AG04449 (cell line): ENCODE results near the gene SLC18B1.

Source experiments
- CTCF ChIA-PET: fragments of 350-600 bp; formaldehyde crosslinking; extraction: SDS; loops from one replicate; lab custom pipeline; 2021; ENCODE audit warnings: antibody characterized with exemption; lab: Yijun Ruan, JAX
- POLR2A ChIA-PET: fragments of 400-600, 350-600 bp; formaldehyde crosslinking; extraction: SDS; loops from one replicate; lab custom pipeline; 2020; ENCODE audit warnings: antibody characterized with exemption, inconsistent platforms; lab: Yijun Ruan, JAX
- DNase-seq: peaks from one replicate; pipeline ENCODE4 v3.0.0-alpha.2; 2010; ENCODE audit warnings: low read depth, low spot score
- H3K4me3 ChIP-seq: 2 replicates; pipeline ENCODE4 v1.5.1; 2011; ENCODE audit warnings: low read depth, mild to moderate bottlenecking, control low read depth, low read length
- CTCF ChIP-seq: IDR thresholded peaks from one replicate; pipeline ENCODE4 v1.5.1; 2011; ENCODE audit warnings: mild to moderate bottlenecking, moderate library complexity, low read length, control low read depth, inconsistent platforms; ENCODE audit not compliant: insufficient read depth; ENCODE audit errors: missing control alignments

SLC18B1 gene

GRCh38 chr6:132733283-132733682 lies 65.2 kb downstream of the SLC18B1 start:
- DNase-seq, result no peak
- TF ChIP-seq CTCF, result no peak
- ChIA-PET POLR2A (no interaction called here), CTCF (no interaction called here)
- no peak overlapping the region for H3K4me3 ChIP-seq

- H3K4me3 ChIP-seq, result no peak overlapping the region
- CTCF ChIA-PET, result no interaction called here
- DNase-seq, result no peak
- TF ChIP-seq CTCF, result no peak
- POLR2A ChIA-PET, result no interaction called here
These were observed 67.4 kb downstream of the SLC18B1 start for GRCh38 chr6:132731086-132731485.

DNA sequence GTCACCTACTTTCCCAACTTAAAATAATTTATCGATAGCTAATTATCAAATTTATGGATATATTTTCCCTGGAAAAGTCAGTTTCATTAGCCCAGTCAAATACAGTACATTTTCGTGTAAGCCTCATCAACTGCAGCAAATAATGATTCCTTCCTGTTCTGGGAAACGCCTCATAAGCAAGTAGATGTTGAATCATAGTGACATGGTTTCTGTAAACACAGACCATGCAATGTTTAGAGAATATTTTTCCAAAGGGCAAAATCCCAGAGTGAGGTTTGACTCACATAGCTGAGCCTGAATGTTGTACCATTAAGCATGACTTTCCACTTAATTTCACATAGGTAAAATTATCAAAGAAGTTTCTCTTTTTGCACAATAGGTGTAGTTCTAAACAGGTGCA lies 67.9 kb downstream of the SLC18B1 start:
- ChIA-PET CTCF (no interaction called here), POLR2A (no interaction called here)
- no peak for DNase-seq
- no peak overlapping the region for H3K4me3 ChIP-seq
- no peak for TF ChIP-seq CTCF

GRCh38 chr6:132728616-132729015 lies 69.8 kb downstream of the SLC18B1 start:
- ChIA-PET POLR2A (no interaction called here), CTCF (interaction anchor here (1.9 kb wide), 1 partner anchor 13 kb away, joined by 7 read pairs; no protein-coding TSS in a partner anchor)

DNA sequence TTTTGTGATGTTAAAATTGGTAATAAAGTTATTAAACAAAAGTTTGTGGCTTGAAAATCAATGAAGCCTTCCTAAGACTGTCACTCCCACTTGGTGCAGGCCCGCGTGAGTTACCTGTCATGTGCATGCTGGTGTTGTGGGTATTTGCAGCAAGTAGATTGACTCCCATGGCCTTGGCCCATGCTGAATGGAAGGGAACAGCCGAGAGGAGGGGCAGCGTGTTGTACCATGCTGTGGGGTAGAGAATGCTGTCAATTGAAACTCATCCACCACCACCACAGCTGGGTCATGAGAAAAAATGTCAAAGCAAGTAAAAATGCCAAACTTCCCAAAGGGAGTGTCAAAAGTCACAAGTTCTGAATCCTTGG lies 71.8 kb downstream of the SLC18B1 start:
- POLR2A ChIA-PET, result no interaction called here
- CTCF ChIA-PET, result no interaction called here
- no peak for TF ChIP-seq CTCF
- no peak for DNase-seq
- no peak overlapping the region for H3K4me3 ChIP-seq

More at GRCh38 chr6:132728616-132729015, 69.8 kb downstream of the SLC18B1 start:
- H3K4me3 ChIP-seq, result no peak overlapping the region
- no peak for DNase-seq
- no peak for TF ChIP-seq CTCF

DNA sequence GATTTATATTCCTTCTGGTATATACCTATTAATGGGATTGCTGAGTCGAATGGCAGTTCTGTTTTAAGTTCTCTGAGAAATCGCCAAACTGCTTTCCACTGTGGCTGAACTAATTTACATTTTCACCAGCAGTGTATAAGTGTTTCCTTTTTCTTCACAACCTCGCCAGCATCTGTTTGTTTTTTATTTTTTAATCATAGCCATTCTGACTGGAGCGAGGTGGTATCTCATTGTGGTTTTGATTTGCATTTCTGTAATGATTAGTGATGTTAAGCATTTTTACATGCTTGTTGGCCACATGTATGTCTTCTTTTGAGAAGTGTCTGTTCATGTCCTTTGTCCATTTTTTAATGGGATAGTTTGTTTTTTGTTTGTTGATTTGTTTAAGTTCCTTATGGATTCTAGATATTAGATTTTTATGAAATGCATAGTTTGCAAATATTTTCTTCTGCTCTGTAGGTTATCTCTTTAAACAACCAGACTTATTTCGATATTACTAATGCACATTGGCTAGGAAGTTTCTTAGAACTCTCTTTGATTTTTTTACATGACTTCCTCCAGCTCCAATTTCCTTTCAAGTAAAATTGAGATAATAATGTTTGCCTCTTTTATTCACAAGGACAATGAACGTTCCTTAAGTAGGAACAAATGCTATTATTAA lies 72.4 kb downstream of the SLC18B1 start:
- DNase-seq, result no peak
- no peak for TF ChIP-seq CTCF
- ChIA-PET POLR2A (no interaction called here), CTCF (no interaction called here)
- H3K4me3 ChIP-seq, result no peak overlapping the region
